Measurements from ENCODE around the gene PPTC7.
"Not testable (repeated sequence)": the region's sequence is repeated elsewhere in the genome, so short reads cannot be mapped to it uniquely, and the experiment has no call there.

PPTC7 gene

GRCh38 chr12:110582276-110583136 lies 612 bp downstream of the PPTC7 start:
- DNase-seq = peak; percentile 79

GRCh38 chr12:110581931-110582275 lies 1.2 kb downstream of the PPTC7 start:
- peak; percentile 57 for DNase-seq

GRCh38 chr12:110579535-110580253 lies 3.4 kb downstream of the PPTC7 start:
- DNase-seq = no peak

- no peak for DNase-seq
Measured at GRCh38 chr12:110578694-110579534, 4.2 kb downstream of the PPTC7 start.

- DNase-seq = peak; percentile 12
Measured at GRCh38 chr12:110577864-110578693, 5.0 kb downstream of the PPTC7 start.

GRCh38 chr12:110576504-110576903 lies 6.6 kb downstream of the PPTC7 start:
- DNase-seq = no peak

GRCh38 chr12:110575326-110575725 lies 7.8 kb downstream of the PPTC7 start:
- no peak for DNase-seq

- not testable (repeated sequence) for DNase-seq
Measured at GRCh38 chr12:110574717-110575230, 8.3 kb downstream of the PPTC7 start.

GRCh38 chr12:110574044-110574443 lies 9.1 kb downstream of the PPTC7 start:
- no peak for DNase-seq

- DNase-seq = not testable (repeated sequence)
Measured at GRCh38 chr12:110570798-110571197, 12.3 kb downstream of the PPTC7 start.

GRCh38 chr12:110569838-110570237 lies 13.3 kb downstream of the PPTC7 start:
- DNase-seq = not testable (repeated sequence)

- DNase-seq = no peak
Measured at GRCh38 chr12:110568752-110569151, 14.4 kb downstream of the PPTC7 start.

- DNase-seq = no peak
Measured at GRCh38 chr12:110566993-110567392, 16.1 kb downstream of the PPTC7 start.

GRCh38 chr12:110565894-110566871 lies 16.9 kb downstream of the PPTC7 start:
- peak; percentile 72 for DNase-seq

- peak; percentile 53 for DNase-seq
Measured at GRCh38 chr12:110564471-110564991, 18.6 kb downstream of the PPTC7 start.

- peak; percentile 75 for DNase-seq
Measured at GRCh38 chr12:110563702-110564470, 19.2 kb downstream of the PPTC7 start.

- not testable (repeated sequence) for DNase-seq
Measured at GRCh38 chr12:110562386-110562785, 20.7 kb downstream of the PPTC7 start.

- DNase-seq = no peak
Measured at GRCh38 chr12:110561471-110562201, 21.5 kb downstream of the PPTC7 start.

- DNase-seq = no peak
Measured at GRCh38 chr12:110560946-110561345, 22.2 kb downstream of the PPTC7 start.
